ENCODE results near the gene TMEM18.

TMEM18 gene

GRCh38 chr2:632471-632870, 44.7 kb downstream of the TMEM18 start:
- H3K9me3 ChIP-seq, result no peaks in the 10 kb centered on the region
- H3K4me3 ChIP-seq (ENCODE audit: low read depth in 1 of 2, low read length in 1 of 2), result no peak overlapping the region
- peaks cover 31% of the 10 kb centered on the region for H3K27me3 ChIP-seq
- H3K4me1 ChIP-seq (ENCODE audit: control insufficient read depth in 1 of 2, insufficient read depth in 1 of 2, low read depth in 1 of 2, low read length in 1 of 2), result peaks cover 0 to 10% of the 10 kb centered on the region in 2 experiments
- TF ChIP-seq CTCF (IDR thresholded peaks at IDR 0.05), result no peak
- no peak overlapping the region for H3K27ac ChIP-seq
- H3K36me3 ChIP-seq, result no peaks in the 10 kb centered on the region

- no peaks in the 10 kb centered on the region for H3K36me3 ChIP-seq
- no peak overlapping the region for H3K4me3 ChIP-seq (ENCODE audit: low read depth in 1 of 2, low read length in 1 of 2)
- H3K4me1 ChIP-seq (ENCODE audit: control insufficient read depth in 1 of 2, insufficient read depth in 1 of 2, low read depth in 1 of 2, low read length in 1 of 2), result peaks cover 0 to 5% of the 10 kb centered on the region in 2 experiments
- no peaks in the 10 kb centered on the region for H3K9me3 ChIP-seq
- peaks cover 24% of the 10 kb centered on the region for H3K27me3 ChIP-seq
- TF ChIP-seq CTCF (IDR thresholded peaks at IDR 0.05), result no peak
- H3K27ac ChIP-seq, result no peak overlapping the region
These were observed 45.5 kb downstream of the TMEM18 start for GRCh38 chr2:631741-632140.

- Histone ChIP-seq H3K36me3 (no peaks in the 10 kb centered on the region), H3K27ac (no peak overlapping the region), H3K9me3 (no peaks in the 10 kb centered on the region), H3K27me3 (peaks cover 14% of the 10 kb centered on the region), H3K4me1 (ENCODE audit: control insufficient read depth in 1 of 2, insufficient read depth in 1 of 2, low read depth in 1 of 2, low read length in 1 of 2) (no peaks in the 10 kb centered on the region), H3K4me3 (ENCODE audit: low read depth in 1 of 2, low read length in 1 of 2) (no peak overlapping the region)
- no peak for TF ChIP-seq CTCF (IDR thresholded peaks at IDR 0.05)
These were observed 46.5 kb downstream of the TMEM18 start for GRCh38 chr2:630451-631320.

GRCh38 chr2:629961-630360, 47.2 kb downstream of the TMEM18 start:
- Histone ChIP-seq H3K9me3 (no peaks in the 10 kb centered on the region), H3K27ac (no peak overlapping the region), H3K27me3 (peaks cover 7% of the 10 kb centered on the region), H3K4me1 (ENCODE audit: control insufficient read depth in 1 of 2, insufficient read depth in 1 of 2, low read depth in 1 of 2, low read length in 1 of 2) (no peaks in the 10 kb centered on the region), H3K36me3 (no peaks in the 10 kb centered on the region), H3K4me3 (ENCODE audit: low read depth in 1 of 2, low read length in 1 of 2) (no peak overlapping the region)
- TF ChIP-seq CTCF (IDR thresholded peaks at IDR 0.05), result no peak

GRCh38 chr2:628651-629050, 48.6 kb downstream of the TMEM18 start:
- H3K27me3 ChIP-seq, result no peaks in the 10 kb centered on the region
- TF ChIP-seq CTCF (IDR thresholded peaks at IDR 0.05), result no peak
- H3K36me3 ChIP-seq, result no peaks in the 10 kb centered on the region
- H3K4me3 ChIP-seq (ENCODE audit: low read depth in 1 of 2, low read length in 1 of 2), result no peak overlapping the region
- H3K27ac ChIP-seq, result no peak overlapping the region
- H3K4me1 ChIP-seq (ENCODE audit: control insufficient read depth in 1 of 2, insufficient read depth in 1 of 2, low read depth in 1 of 2, low read length in 1 of 2), result no peaks in the 10 kb centered on the region
- no peaks in the 10 kb centered on the region for H3K9me3 ChIP-seq

Data from neutrophil (primary cell).